K562 (cell line): ENCODE results near the gene LRRC51. TPM values are rescaled to one million over a fixed set of nuclear protein-coding genes. Genes with fewer than 3 reads are reported as not detected.

Experiments used
- ATAC-seq: fragments of 200-7000 bp; cut with Tn5 transposase; 3 replicates; pipeline ENCODE4 v1.9.1; 2020; ENCODE audit warnings: moderate library complexity
- BruUV-seq: library from RNA; stranded (reverse); fragments of 400-500 nt; replicated peaks from 2 replicates; lab custom pipeline; 2021; lab: Mats Ljungman, UMichigan
- CTCF ChIA-PET: fragments of 300-600 bp; formaldehyde crosslinking; extraction: SDS; loops from one replicate; lab custom pipeline; 2021; ENCODE audit warnings: low intra/inter-chr PET ratio; lab: Yijun Ruan, JAX
- POLR2A ChIA-PET: fragments of 300-600, 350-650 bp; sonication (Branson Sonifier 250); formaldehyde crosslinking; extraction: SDS; loops from one replicate; lab custom pipeline; 2021; ENCODE audit warnings: antibody characterized with exemption, inconsistent platforms; lab: Yijun Ruan, JAX
- DNase-seq, 4 experiments: peaks; one replicate each; pipeline versions ENCODE4 v3.0.0 to v3.0.0-alpha.2; 2011 to 2018; ENCODE audit warnings: low spot score in 3 of 4, mixed read lengths in 3 of 4; ENCODE audit errors: extremely low read depth in 1 of 4
- FAIRE-seq: peaks from 2 replicates; lab custom pipeline; 2011; peaks lifted over from hg19 to GRCh38; lab: Jason Lieb, UNC
- H2AFZ ChIP-seq: 2 replicates; pipeline ENCODE4 v1.6.0; 2011; ENCODE audit warnings: low read depth, low read length, control low read depth, inconsistent platforms
- H3K27ac ChIP-seq: fragments of 200-600 bp; 3 replicates; pipeline ENCODE4 v1.8.0; 2011; ENCODE audit warnings: low read depth, mild to moderate bottlenecking, control low read depth, inconsistent platforms, low read length, moderate library complexity, mixed read lengths; ENCODE audit errors: extremely low read depth
- H3K27me3 ChIP-seq, 2 experiments: fragments of 300-600 bp in 1 of 2; 2 replicates in 1 of 2; 3 replicates in 1 of 2; pipeline versions ENCODE4 v1.6.0 to v1.8.0; 2011; ENCODE audit warnings: inconsistent platforms in 2 of 2, low read length in 2 of 2, mild to moderate bottlenecking in 1 of 2, mixed read lengths in 1 of 2, moderate library complexity in 1 of 2; ENCODE audit not compliant: control insufficient read depth in 2 of 2, insufficient read depth in 2 of 2
- H3K36me3 ChIP-seq: fragments of 300-600 bp; 3 replicates; pipeline ENCODE4 v1.8.0; 2011; ENCODE audit warnings: mild to moderate bottlenecking, low read length, inconsistent platforms; ENCODE audit not compliant: control insufficient read depth, insufficient read depth
- H3K4me1 ChIP-seq, 2 experiments: fragments of 200-600 bp in 1 of 2; replicated peaks in 1 of 2; 2 replicates in 1 of 2; 3 replicates in 1 of 2; pipeline versions ENCODE4 v1.5.1 to v1.8.0; 2011; ENCODE audit warnings: inconsistent platforms in 2 of 2, low read length in 2 of 2, mild to moderate bottlenecking in 1 of 2, mixed read lengths in 1 of 2, moderate library complexity in 1 of 2; ENCODE audit not compliant: control insufficient read depth in 2 of 2, insufficient read depth in 2 of 2
- H3K4me2 ChIP-seq: 2 replicates; pipeline ENCODE4 v1.6.1; 2011; ENCODE audit warnings: low read length, control low read depth, inconsistent platforms, mixed read lengths; ENCODE audit not compliant: insufficient read depth
- H3K4me3 ChIP-seq: fragments of 200-600 bp; sonication (generic), shearing (Covaris generic); 2 replicates; pipeline ENCODE4 v1.5.1; 2016; ENCODE audit warnings: control low read depth, inconsistent platforms
- H3K79me2 ChIP-seq: fragments of 200-600 bp; 3 replicates; pipeline ENCODE4 v1.8.0; 2011; ENCODE audit warnings: low read length, inconsistent platforms; ENCODE audit not compliant: control insufficient read depth, insufficient read depth
- H3K9ac ChIP-seq, 2 experiments: 2 replicates each; pipeline versions ENCODE4 v1.6.0 to v1.6.1; 2011; ENCODE audit warnings: low read depth in 2 of 2, low read length in 2 of 2, control low read depth in 1 of 2, inconsistent platforms in 1 of 2, mild to moderate bottlenecking in 1 of 2, mixed read lengths in 1 of 2; ENCODE audit not compliant: insufficient read depth in 1 of 2
- H3K9me1 ChIP-seq: one replicate; pipeline ENCODE4 v1.6.0; 2011; ENCODE audit warnings: inconsistent platforms, mild to moderate bottlenecking, low read length, moderate library complexity; ENCODE audit not compliant: control insufficient read depth, insufficient read depth
- H3K9me3 ChIP-seq: replicated peaks from 2 replicates; pipeline ENCODE4 v1.5.1; 2011; ENCODE audit warnings: low read depth, low read length, inconsistent platforms; ENCODE audit not compliant: control insufficient read depth, insufficient read depth
- H4K20me1 ChIP-seq: replicated peaks from 2 replicates; pipeline ENCODE4 v1.6.1; 2011; ENCODE audit warnings: low read length, inconsistent platforms, mixed read lengths; ENCODE audit not compliant: control insufficient read depth, insufficient read depth
- CBFA2T2 ChIP-seq: fragments of 450-650 bp; conservative IDR thresholded peaks from 2 replicates; pipeline ENCODE4 v1.6.1; 2017; ENCODE audit warnings: mild to moderate bottlenecking
- CCAR2 ChIP-seq: fragments of 200-400 bp; formaldehyde crosslinking; IDR thresholded peaks from 2 replicates; pipeline ENCODE4 v1.6.1; 2017; ENCODE audit warnings: mild to moderate bottlenecking, low read depth, low read length
- CXXC5 ChIP-seq: fragments of 250-450 bp; sonication (Bioruptor Pico); IDR thresholded peaks from 2 replicates; pipeline ENCODE4 v1.8.0; 2022; ENCODE audit warnings: inconsistent platforms, mild to moderate bottlenecking, moderate library complexity
- FOXP1 ChIP-seq: sonication (generic); formaldehyde crosslinking; IDR thresholded peaks from 2 replicates; pipeline ENCODE4 v1.8.0; 2022; ENCODE audit warnings: mild to moderate bottlenecking, missing genetic modification reagents
- HMG20B ChIP-seq: fragments of 250-450 bp; sonication (Bioruptor Pico); IDR thresholded peaks from 2 replicates; pipeline ENCODE4 v1.5.0; 2021; ENCODE audit warnings: mild to moderate bottlenecking
- JUN ChIP-seq, 2 experiments: sonication (generic) in 1 of 2; formaldehyde crosslinking in 1 of 2; IDR thresholded peaks; 2 replicates each; pipeline versions ENCODE4 v1.6.1 to v1.8.0; 2012 to 2022; ENCODE audit warnings: borderline replicate concordance in 2 of 2, mild to moderate bottlenecking in 2 of 2, improper control_type of control experiment in 1 of 2, low read depth in 1 of 2, low read length in 1 of 2, missing genetic modification reagents in 1 of 2
- KAT2B ChIP-seq: IDR thresholded peaks from one replicate; pipeline ENCODE4 v1.6.1; 2012; ENCODE audit warnings: low read depth, mild to moderate bottlenecking, control low read depth, inconsistent platforms, low read length, moderate library complexity
- KDM1A ChIP-seq, 2 experiments: fragments of 450-650 bp; IDR thresholded peaks; 2 replicates each; pipeline ENCODE4 v1.6.1; 2016; ENCODE audit warnings: mild to moderate bottlenecking in 2 of 2
- MEIS2 ChIP-seq: fragments of 450-650 bp; IDR thresholded peaks from 2 replicates; pipeline ENCODE4 v1.6.1; 2014; ENCODE audit warnings: mild to moderate bottlenecking; ENCODE audit not compliant: partially characterized antibody
- NCOR1 ChIP-seq: fragments of 450-650 bp; IDR thresholded peaks from 2 replicates; pipeline ENCODE4 v1.6.1; 2016; ENCODE audit warnings: mild to moderate bottlenecking, moderate library complexity
- PCBP2 ChIP-seq: fragments of 200-400 bp; formaldehyde crosslinking; IDR thresholded peaks from 2 replicates; pipeline ENCODE4 v1.6.1; 2018; ENCODE audit warnings: low read length, low read depth, mild to moderate bottlenecking, moderate library complexity; ENCODE audit not compliant: poor library complexity, severe bottlenecking
- RBM25 ChIP-seq: fragments of 200-400 bp; formaldehyde crosslinking; IDR thresholded peaks from 2 replicates; pipeline ENCODE4 v1.6.1; 2018; ENCODE audit warnings: low read length, low read depth, moderate library complexity; ENCODE audit not compliant: severe bottlenecking
- SMAD3 ChIP-seq: fragments of 450-650 bp; formaldehyde crosslinking; conservative IDR thresholded peaks from 2 replicates; pipeline ENCODE4 v1.4.0; 2020; ENCODE audit warnings: mild to moderate bottlenecking
- SMARCA4 ChIP-seq: fragments of 450-650 bp; IDR thresholded peaks from 2 replicates; pipeline ENCODE4 v1.6.1; 2016
- SP2 ChIP-seq: IDR thresholded peaks from 2 replicates; pipeline ENCODE4 v1.6.1; 2011; ENCODE audit warnings: mild to moderate bottlenecking, low read depth, low read length, moderate library complexity; ENCODE audit not compliant: poor library complexity, severe bottlenecking; ENCODE audit errors: extremely low read depth
- STAG1 ChIP-seq: sonication (generic); formaldehyde crosslinking; IDR thresholded peaks from 2 replicates; pipeline ENCODE4 v1.5.0; 2020; ENCODE audit warnings: missing genetic modification reagents, borderline replicate concordance
- ZNF146 ChIP-seq: IDR thresholded peaks from one replicate; pipeline ENCODE4 v1.6.1; 2018; ENCODE audit warnings: missing compliant biosample characterization; ENCODE audit not compliant: unreplicated experiment
- ZNF324 ChIP-seq: fragments of 250-450 bp; sonication (Bioruptor Pico); IDR thresholded peaks from 2 replicates; pipeline ENCODE4 v1.4.0; 2020; ENCODE audit warnings: mild to moderate bottlenecking
- whole genome bisulfite sequencing: fragments of 100-300 bp; shearing (Covaris generic); methylation state at CpG from one replicate; pipeline ENCODE4 v1.1.6; 2016; ENCODE audit warnings: low coverage, mixed read lengths; ENCODE audit not compliant: insufficient coverage; ENCODE audit errors: missing lambda C conversion rate; 5-methylcytosine and 5-hydroxymethylcytosine counted together
- in situ Hi-C: fragments of 300-500 bp; cut with MboI; formaldehyde crosslinking; loops from 4 replicates; pipeline ENCODE4 v1.15.0; 2018; ENCODE audit warnings: inconsistent platforms, mixed read lengths
- intact Hi-C: fragments of 100-400 bp; cut with micrococcal nuclease; formaldehyde crosslinking; loops from 2 replicates; pipeline ENCODE4 v1.14.2; 2022
- polyA plus RNA-seq, 8 experiments: library from polyadenylated mRNA; depleted of rRNA in 4 of 8; stranded (reverse) in 5 of 8; unstranded in 3 of 8; fragments of >200 nt; fragmentation: Nextera tagmentation in 2 of 8; fragmentation: Illumina TruSeq in 1 of 8; extraction: Ambion mirVana in 2 of 8; extraction: Trizol in 1 of 8; gene quantifications; 2 replicates each; pipeline versions ENCODE4 v1.2.1 to v1.2.3, GENCODE V29; 2011 to 2014; ENCODE audit warnings: inconsistent platforms in 1 of 8, missing spikeins in 1 of 8
- total RNA-seq, 7 experiments: library from RNA; depleted of rRNA in 6 of 7; stranded (reverse); fragments of >200 nt in 6 of 7; fragmentation: Illumina TruSeq in 2 of 7; extraction: Trizol in 2 of 7; gene quantifications; 2 replicates each; pipeline versions ENCODE4 v1.2.1 to v1.2.3, GENCODE V29; 2011 to 2021; ENCODE audit warnings: low replicate concordance in 1 of 7

Gene LRRC51
- total and polyA plus RNA-seq, 9 of the 15 experiments (the other 6 are each of a cell fraction or from before 2014, with no cell fraction given): 4.7 to 10.6 (median 5.6) TPM

DNA sequence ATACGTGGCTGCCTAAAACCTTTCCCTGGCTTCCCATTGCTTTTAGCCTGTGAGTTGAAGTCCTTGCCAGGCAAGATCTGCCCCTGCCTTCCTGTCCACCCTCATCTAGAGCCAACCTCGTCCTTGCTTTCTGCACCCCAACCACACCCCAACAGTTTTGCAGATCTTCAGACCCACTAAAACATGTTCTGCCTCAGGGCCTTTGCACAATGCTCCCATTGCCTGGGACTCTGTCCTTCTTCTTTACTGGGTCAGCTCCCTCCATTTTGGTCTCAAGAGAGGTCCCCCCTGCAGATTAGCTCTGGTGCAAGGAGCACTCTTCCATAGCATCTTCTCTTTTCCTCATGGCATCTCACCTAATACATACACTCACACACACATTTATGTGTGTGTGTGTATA is 40.3 kb downstream of the LRRC51 start:
- Histone ChIP-seq H4K20me1 (no peaks in the 10 kb centered on the region), H3K27me3 (no peaks in the 10 kb centered on the region), H3K36me3 (no peaks in the 10 kb centered on the region), H3K79me2 (no peaks in the 10 kb centered on the region), H3K27ac (no peak overlapping the region), H3K9ac (peak overlapping the region in 1 of 2 experiments; percentile 38; a peak in 1 of 4 replicates), H3K9me1 (no peaks in the 10 kb centered on the region), H3K4me3 (no peak overlapping the region), H3K4me2 (no peak overlapping the region), H3K4me1 (peaks cover 31 to 40% of the 10 kb centered on the region in 2 experiments), H2AFZ (peak overlapping the region; percentile 17; the same call in 1 of the 2 replicates), H3K9me3 (no peaks in the 10 kb centered on the region)
- intact Hi-C loops: no loop called here
- FAIRE-seq (no peak), ATAC-seq (no peak), DNase-seq (no peak)
- peak; percentile 59 for TF ChIP-seq RBM25
- TF ChIP-seq NCOR1: no peak
- ChIA-PET POLR2A (interaction anchor here (0.6 to 1.5 kb wide), 2 partner anchors 9 to 1638 kb away, joined by 3 to 5 read pairs; partner anchors contain the start of gene ANAPC15), CTCF (no interaction called here)
- WGBS: 49% methylated on average over 2 of the region's 2 CpGs
- no TSS peak for BruUV-seq
- in situ Hi-C loops: no loop called here

- Histone ChIP-seq H3K27ac (no peak overlapping the region), H3K9ac (no peak overlapping the region), H3K9me1 (no peaks in the 10 kb centered on the region), H3K36me3 (no peaks in the 10 kb centered on the region), H3K4me3 (no peak overlapping the region), H4K20me1 (no peaks in the 10 kb centered on the region), H3K9me3 (no peaks in the 10 kb centered on the region; the same call in 1 of the 2 replicates), H3K4me1 (peaks cover 25 to 30% of the 10 kb centered on the region in 2 experiments), H3K4me2 (no peak overlapping the region), H2AFZ (no peak overlapping the region), H3K79me2 (no peaks in the 10 kb centered on the region), H3K27me3 (no peaks in the 10 kb centered on the region)
- ATAC-seq (no peak), FAIRE-seq (no peak), DNase-seq (no peak)
- 33% methylated on average over 1 of the region's 1 CpG for WGBS
- ChIA-PET POLR2A (interaction anchor here (1.5 to 1.6 kb wide), 2 partner anchors 10 to 12 kb away, joined by 4 to 5 read pairs; partner anchors contain the start of gene ANAPC15), CTCF (no interaction called here)
- no TSS peak for BruUV-seq
- intact Hi-C loops (no loop called here), in situ Hi-C loops (no loop called here)
- no peak for TF ChIP-seq SP2
- TF ChIP-seq HMG20B (CRISPR knock-in tag): no peak
- no peak for TF ChIP-seq FOXP1 (CRISPR knock-in tag)
- TF ChIP-seq SMAD3 (CRISPR knock-in tag): no peak
- TF ChIP-seq JUN (IDR thresholded peaks at IDR 0.05; ENCODE audit: borderline replicate concordance, low read depth, low read length): no peak
- TF ChIP-seq JUN (CRISPR knock-in tag; IDR thresholded peaks at IDR 0.05; ENCODE audit: borderline replicate concordance): no peak
- TF ChIP-seq ZNF146 (CRISPR knock-in tag): no peak
- TF ChIP-seq SMARCA4: peak; percentile 56
- TF ChIP-seq STAG1 (CRISPR knock-in tag): no peak
- TF ChIP-seq MEIS2: peak; percentile 9
- TF ChIP-seq CBFA2T2: peak; percentile 61
- TF ChIP-seq CCAR2: no peak
- TF ChIP-seq KAT2B: no peak
- TF ChIP-seq KDM1A (IDR thresholded peaks at IDR 0.05): 0 out of 4 replicates have a peak, but pooled peaks of 1 of the 2 experiments have one; percentile 6
- no peak for TF ChIP-seq PCBP2
- no peak for TF ChIP-seq CXXC5 (CRISPR knock-in tag)
- TF ChIP-seq ZNF324: no peak
These were observed 42.0 kb downstream of the LRRC51 start for GRCh38 chr11:72122607-72123006.
